Measurements from ENCODE around the gene RTN4R.
"Not testable (repeated sequence)": the region's sequence is repeated elsewhere in the genome, so short reads cannot be mapped to it uniquely, and the experiment has no call there.

RTN4R gene

GRCh38 chr22:20271114-20271994, 3.2 kb upstream of the RTN4R start:
- DNase-seq (ENCODE audit: low spot score): no peak

- DNase-seq (ENCODE audit: low spot score): not testable (repeated sequence)
These were observed 2.3 kb upstream of the RTN4R start for GRCh38 chr22:20270190-20271113.

GRCh38 chr22:20269673-20270072, 1.6 kb upstream of the RTN4R start:
- DNase-seq (ENCODE audit: low spot score): not testable (repeated sequence)

GRCh38 chr22:20269201-20269600, 1.1 kb upstream of the RTN4R start:
- DNase-seq (ENCODE audit: low spot score): not testable (repeated sequence)

- DNase-seq (ENCODE audit: low spot score): no peak
These were observed 458 bp downstream of the RTN4R start for GRCh38 chr22:20267441-20268278.

GRCh38 chr22:20266667-20267440, 1.3 kb downstream of the RTN4R start:
- DNase-seq (ENCODE audit: low spot score): not testable (repeated sequence)

- DNase-seq (ENCODE audit: low spot score): not testable (repeated sequence)
These were observed 2.1 kb downstream of the RTN4R start for GRCh38 chr22:20265772-20266666.

GRCh38 chr22:20264614-20265452, 3.3 kb downstream of the RTN4R start:
- no peak for DNase-seq (ENCODE audit: low spot score)

GRCh38 chr22:20263404-20264281, 4.5 kb downstream of the RTN4R start:
- not testable (repeated sequence) for DNase-seq (ENCODE audit: low spot score)

GRCh38 chr22:20262582-20263147, 5.5 kb downstream of the RTN4R start:
- DNase-seq (ENCODE audit: low spot score): no peak

GRCh38 chr22:20261848-20262581, 6.1 kb downstream of the RTN4R start:
- DNase-seq (ENCODE audit: low spot score): no peak

GRCh38 chr22:20260071-20260765, 7.9 kb downstream of the RTN4R start:
- no peak for DNase-seq (ENCODE audit: low spot score)

- DNase-seq (ENCODE audit: low spot score): no peak
These were observed 8.8 kb downstream of the RTN4R start for GRCh38 chr22:20259327-20259688.

GRCh38 chr22:20258584-20259326, 9.4 kb downstream of the RTN4R start:
- DNase-seq (ENCODE audit: low spot score): no peak

- no peak for DNase-seq (ENCODE audit: low spot score)
These were observed 10.2 kb downstream of the RTN4R start for GRCh38 chr22:20258021-20258299.
